HepG2 (cell line): ENCODE data around the gene PXYLP1. TPM values are rescaled to one million over a fixed set of nuclear protein-coding genes. Genes with fewer than 3 reads are reported as not detected.

Source experiments
- ATAC-seq: fragments of 200-7000 bp; cut with Tn5 transposase; 3 replicates; pipeline ENCODE4 v1.9.1; 2020; ENCODE audit warnings: mild to moderate bottlenecking, moderate library complexity
- BruUV-seq: library from RNA; stranded (reverse); fragments of 400-500 nt; replicated peaks from 2 replicates; lab custom pipeline; 2021; lab: Mats Ljungman, UMichigan
- CTCF ChIA-PET: fragments of 300-600 bp; formaldehyde crosslinking; extraction: SDS; loops from one replicate; lab custom pipeline; 2021; ENCODE audit warnings: low total read pairs, inconsistent platforms, low intra/inter-chr PET ratio; lab: Yijun Ruan, JAX
- POLR2A ChIA-PET: fragments of 350-600 bp; sonication (Branson Sonifier 250); formaldehyde crosslinking; loops from one replicate; lab custom pipeline; 2020; ENCODE audit warnings: antibody characterized with exemption, inconsistent platforms; lab: Yijun Ruan, JAX
- DNase-seq: peaks from one replicate; pipeline ENCODE4 v3.0.0-alpha.2; 2015; ENCODE audit warnings: low spot score
- FAIRE-seq: peaks from 3 replicates; lab custom pipeline; 2011; peaks lifted over from hg19 to GRCh38; lab: Jason Lieb, UNC
- H2AFZ ChIP-seq: one replicate; pipeline ENCODE4 v1.6.1; 2011; ENCODE audit warnings: low read length, inconsistent platforms
- H3K27ac ChIP-seq: fragments of 300-600 bp; 3 replicates; pipeline ENCODE4 v1.8.0; 2011; ENCODE audit warnings: mixed run types, mild to moderate bottlenecking, mixed read lengths, low read length, inconsistent platforms; ENCODE audit not compliant: insufficient read depth; ENCODE audit errors: extremely low read length
- H3K27me3 ChIP-seq, 2 experiments: fragments of 200-600 bp in 1 of 2; 2 replicates in 1 of 2; 3 replicates in 1 of 2; pipeline versions ENCODE4 v1.6.0 to v1.8.0; 2011; ENCODE audit warnings: low read length in 2 of 2, mild to moderate bottlenecking in 2 of 2, moderate library complexity in 2 of 2, inconsistent platforms in 1 of 2; ENCODE audit not compliant: insufficient read depth in 2 of 2, control insufficient read depth in 1 of 2
- H3K36me3 ChIP-seq, 2 experiments: fragments of 200-600 bp in 1 of 2; replicated peaks in 1 of 2; 2 replicates in 1 of 2; 3 replicates in 1 of 2; pipeline versions ENCODE4 v1.5.1 to v1.8.0; 2011; ENCODE audit warnings: low read length in 2 of 2, inconsistent platforms in 1 of 2; ENCODE audit not compliant: insufficient read depth in 2 of 2, control insufficient read depth in 1 of 2
- H3K4me1 ChIP-seq: 2 replicates; pipeline ENCODE4 v1.5.1; 2012; ENCODE audit warnings: low read length, inconsistent platforms; ENCODE audit not compliant: insufficient read depth
- H3K4me2 ChIP-seq: 2 replicates; pipeline ENCODE4 v1.6.0; 2011; ENCODE audit warnings: low read depth, low read length, inconsistent platforms
- H3K4me3 ChIP-seq, 3 experiments: fragments of 200-600 bp in 1 of 3; sonication (generic), shearing (Covaris generic) in 1 of 3; replicated peaks in 1 of 3; 2 replicates each; pipeline ENCODE4 v1.5.1; 2011 to 2016; ENCODE audit warnings: low read length in 3 of 3, inconsistent platforms in 2 of 3, low read depth in 2 of 3, mild to moderate bottlenecking in 2 of 3, control low read depth in 1 of 3, mixed read lengths in 1 of 3; ENCODE audit not compliant: insufficient read depth in 1 of 3
- H3K79me2 ChIP-seq: one replicate; pipeline ENCODE4 v1.6.1; 2011; ENCODE audit warnings: low read length, inconsistent platforms; ENCODE audit not compliant: insufficient read depth
- H3K9ac ChIP-seq: 2 replicates; pipeline ENCODE4 v1.6.0; 2011; ENCODE audit warnings: mild to moderate bottlenecking, low read depth, low read length, inconsistent platforms; ENCODE audit not compliant: insufficient read depth
- H3K9me3 ChIP-seq: 2 replicates; pipeline ENCODE4 v1.5.1; 2012; ENCODE audit warnings: mild to moderate bottlenecking, low read length
- H4K20me1 ChIP-seq: 2 replicates; pipeline ENCODE4 v1.6.0; 2011; ENCODE audit warnings: inconsistent platforms, mild to moderate bottlenecking, low read length, moderate library complexity; ENCODE audit not compliant: insufficient read depth
- ATF7 ChIP-seq, 2 experiments: fragments of 450-650 bp in 1 of 2; sonication (generic) in 1 of 2; formaldehyde crosslinking in 1 of 2; IDR thresholded peaks; 2 replicates each; pipeline versions ENCODE4 v1.4.0 to v1.6.1; 2016 to 2020; ENCODE audit warnings: antibody characterized with exemption in 1 of 2, mild to moderate bottlenecking in 1 of 2, missing genetic modification reagents in 1 of 2
- YY1 ChIP-seq: IDR thresholded peaks from 2 replicates; pipeline ENCODE4 v1.6.1; 2011; ENCODE audit warnings: low read length, low read depth, moderate library complexity, mild to moderate bottlenecking; ENCODE audit not compliant: insufficient read depth, insufficient replicate concordance
- ZNF260 ChIP-seq: sonication (generic); formaldehyde crosslinking; IDR thresholded peaks from 2 replicates; pipeline ENCODE4 v1.4.0; 2020; ENCODE audit warnings: missing genetic modification reagents, low read depth, mild to moderate bottlenecking, borderline replicate concordance
- ZNF263 ChIP-seq: sonication (generic); formaldehyde crosslinking; IDR thresholded peaks from 2 replicates; pipeline ENCODE4 v1.4.0; 2020; ENCODE audit warnings: missing genetic modification reagents
- WGBS: methylation state at CpG from one replicate; pipeline ENCODE4 v1.1.6; 2017; ENCODE audit warnings: low lambda C conversion rate; 5-methylcytosine and 5-hydroxymethylcytosine counted together
- in situ Hi-C: cut with HindIII; loops from 2 replicates; pipeline ENCODE4 v1.10.0; 2017; ENCODE audit warnings: low pct_unique_long_range_greater_than_20kb; ENCODE audit not compliant: extremely low pct_ligation_motif_present
- intact Hi-C: fragments of 100-400 bp; cut with micrococcal nuclease; formaldehyde crosslinking; loops from one replicate; pipeline ENCODE4 v1.10.0; 2022; ENCODE audit not compliant: unreplicated experiment
- polyA plus RNA-seq, 8 experiments: library from polyadenylated mRNA; depleted of rRNA in 3 of 8; stranded (reverse) in 7 of 8; unstranded in 1 of 8; fragments of >200 nt; fragmentation: Illumina TruSeq in 4 of 8; extraction: Trizol in 4 of 8; gene quantifications; 2 replicates each; pipeline versions ENCODE4 v1.2.1 to v1.2.3, GENCODE V29; 2011 to 2016; ENCODE audit warnings: low read depth in 4 of 8, missing spikeins in 1 of 8, mixed read lengths in 1 of 8; ENCODE audit not compliant: insufficient read depth in 1 of 8
- total RNA-seq, 5 experiments: library from RNA; depleted of rRNA; stranded (reverse); fragments of >200 nt; fragmentation: Illumina TruSeq; extraction: Trizol; gene quantifications; 2 replicates each; pipeline ENCODE4 v1.2.3, GENCODE V29; 2016; ENCODE audit warnings: low read depth in 1 of 5

The PXYLP1 gene
- total and polyA plus RNA-seq, 2 of the 13 experiments (the other 11 are each of a cell fraction or from before 2014, with no cell fraction given) = 4.9 to 8.1 TPM

DNA sequence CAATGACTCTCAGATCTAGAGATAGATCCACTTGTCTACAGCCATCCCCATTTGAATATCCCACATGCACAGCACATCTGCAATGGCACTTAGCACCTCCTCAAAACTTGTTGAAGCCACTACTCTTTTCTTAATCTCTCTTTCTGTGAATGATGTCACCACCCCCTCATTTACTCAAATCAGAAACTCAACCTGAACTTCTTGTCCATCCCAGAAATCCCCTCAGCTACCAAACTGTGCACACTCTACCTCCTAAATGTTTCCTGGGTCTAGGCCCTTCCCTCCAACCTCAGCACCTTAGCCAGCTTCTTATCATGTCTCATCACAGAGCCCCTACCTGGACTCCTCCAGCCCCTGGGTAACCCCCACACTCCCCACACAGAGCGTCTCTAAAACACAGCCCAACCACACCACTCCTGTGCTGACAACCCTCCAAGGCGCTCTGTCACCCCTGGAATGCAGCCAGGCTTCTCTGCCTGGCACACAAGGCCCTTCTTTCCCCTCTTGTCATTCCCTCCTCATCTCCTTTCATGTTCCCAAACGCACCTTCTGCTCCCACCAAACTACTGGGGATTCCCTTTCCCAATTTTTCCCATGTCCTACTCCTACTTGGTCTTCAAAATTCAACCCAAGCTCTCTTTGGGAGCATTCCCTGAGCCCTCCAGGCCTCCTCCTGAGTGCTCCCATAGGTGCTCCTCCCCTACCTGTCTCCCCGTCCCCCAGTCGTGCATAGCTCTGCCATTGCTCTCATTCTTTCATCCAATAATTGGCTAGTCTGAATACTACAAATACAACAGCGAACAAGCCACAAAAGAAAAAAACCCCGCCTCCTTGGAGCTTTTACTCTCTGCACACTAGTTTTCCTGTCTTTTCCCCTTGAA, 96.9 kb downstream of the PXYLP1 start:
- no peak overlapping the region for H3K4me3 ChIP-seq
- no peak overlapping the region for H3K9ac ChIP-seq
- no TSS peak for BruUV-seq
- H3K36me3 ChIP-seq = no peaks in the 10 kb centered on the region
- intact Hi-C loops = no loop called here
- TF ChIP-seq ZNF263 (CRISPR knock-in tag) (peak; percentile 79), ZNF260 (CRISPR knock-in tag) (no peak)
- TF ChIP-seq, all 625 proteins: peak for 1
- FAIRE-seq = no peak
- CTCF ChIA-PET = no interaction called here
- peaks cover 73% of the 10 kb centered on the region for H3K4me1 ChIP-seq
- POLR2A ChIA-PET = no interaction called here
- H3K9me3 ChIP-seq = no peaks in the 10 kb centered on the region
- no peak overlapping the region for H3K27ac ChIP-seq
- H3K4me2 ChIP-seq = no peak overlapping the region
- no peaks in the 10 kb centered on the region for H3K79me2 ChIP-seq
- in situ Hi-C loops = no loop called here
- no peak overlapping the region for H2AFZ ChIP-seq
- ATAC-seq = no peak
- H3K27me3 ChIP-seq = no peaks in the 10 kb centered on the region
- 69% methylated on average over 7 of the region's 7 CpGs for WGBS
- DNase-seq = no peak
- no peaks in the 10 kb centered on the region for H4K20me1 ChIP-seq

DNA sequence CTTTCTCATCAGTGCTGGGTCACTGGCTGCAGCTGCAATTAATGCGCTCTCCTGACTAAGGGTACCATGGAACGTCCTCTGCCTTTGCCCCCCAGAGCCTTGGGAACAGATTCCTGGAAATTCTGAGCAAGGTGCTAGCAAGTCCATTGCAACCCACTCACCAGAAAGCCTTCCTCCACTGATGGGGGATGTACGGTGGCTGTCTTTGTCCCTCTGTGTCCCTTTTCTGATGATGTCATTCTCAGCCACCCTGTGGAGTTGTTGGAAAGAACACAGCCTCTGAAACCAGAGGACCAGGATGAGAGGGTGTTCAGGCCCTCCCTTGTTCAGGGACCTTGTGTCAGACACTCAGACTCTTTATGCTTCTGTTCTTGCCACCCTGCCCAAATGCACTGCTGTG, 98.6 kb downstream of the PXYLP1 start:
- no peak for DNase-seq
- no peak for TF ChIP-seq YY1
- peak; percentile 84 for TF ChIP-seq ATF7 (IDR thresholded peaks at IDR 0.05)
- TF ChIP-seq ATF7 (CRISPR knock-in tag; IDR thresholded peaks at IDR 0.05) = no peak
- ChIA-PET POLR2A (interaction anchor here (1.1 to 3.0 kb wide), 2 partner anchors 18 to 101 kb away, joined by 3 to 11 read pairs; no protein-coding TSS in a partner anchor), CTCF (no interaction called here)
- Histone ChIP-seq H3K79me2 (no peaks in the 10 kb centered on the region), H3K36me3 (no peaks in the 10 kb centered on the region), H3K9ac (no peak overlapping the region), H3K4me2 (no peak overlapping the region), H3K27me3 (no peaks in the 10 kb centered on the region), H3K27ac (no peak overlapping the region), H4K20me1 (no peaks in the 10 kb centered on the region), H3K4me1 (peaks cover 59% of the 10 kb centered on the region), H3K9me3 (no peaks in the 10 kb centered on the region), H3K4me3 (no peak overlapping the region), H2AFZ (no peak overlapping the region)
- intact Hi-C loops (no loop called here), in situ Hi-C loops (no loop called here)
- FAIRE-seq = no peak
- no peak for ATAC-seq
- WGBS = 70% methylated on average over 3 of the region's 3 CpGs
- no TSS peak for BruUV-seq
